Mesenchymal stem cell (in vitro differentiated cells and primary cell): ENCODE measurements around the gene ZNF407.

Experiments
- DNase-seq: peaks from one replicate; pipeline ENCODE4 v3.0.0-alpha.2; 2013
- H2AFZ ChIP-seq: one replicate; pipeline ENCODE4 v1.6.1; 2013; ENCODE audit warnings: low read depth, mild to moderate bottlenecking, control low read depth, inconsistent platforms, low read length, moderate library complexity
- H2AK5ac ChIP-seq: 2 replicates; pipeline ENCODE4 v1.6.1; 2013; ENCODE audit warnings: low read length, moderate library complexity, mild to moderate bottlenecking, inconsistent platforms; ENCODE audit not compliant: severe bottlenecking
- H2BK120ac ChIP-seq: one replicate; pipeline ENCODE4 v1.6.1; 2013; ENCODE audit warnings: low read depth, mild to moderate bottlenecking, inconsistent platforms, low read length, moderate library complexity
- H2BK12ac ChIP-seq, 2 experiments: one replicate each; pipeline ENCODE4 v1.6.1; 2013; ENCODE audit warnings: inconsistent platforms in 2 of 2, low read length in 2 of 2, mild to moderate bottlenecking in 2 of 2, moderate library complexity in 2 of 2, control low read depth in 1 of 2
- H2BK15ac ChIP-seq: one replicate; pipeline ENCODE4 v1.6.1; 2013; ENCODE audit warnings: mild to moderate bottlenecking, low read depth, inconsistent platforms; ENCODE audit not compliant: poor library complexity, severe bottlenecking
- H2BK5ac ChIP-seq: 2 replicates; pipeline ENCODE4 v1.6.1; 2013; ENCODE audit warnings: low read depth, mild to moderate bottlenecking, low read length, control low read depth, inconsistent platforms; ENCODE audit not compliant: poor library complexity, severe bottlenecking
- H3K14ac ChIP-seq, 2 experiments: one replicate each; pipeline ENCODE4 v1.6.1; 2013; ENCODE audit warnings: inconsistent platforms in 2 of 2, low read length in 2 of 2, control low read depth in 1 of 2, mild to moderate bottlenecking in 1 of 2, moderate library complexity in 1 of 2
- H3K18ac ChIP-seq, 2 experiments: one replicate each; pipeline ENCODE4 v1.6.1; 2013; ENCODE audit warnings: inconsistent platforms in 2 of 2, low read length in 2 of 2, control low read depth in 1 of 2, low read depth in 1 of 2, mild to moderate bottlenecking in 1 of 2
- H3K23ac ChIP-seq, 2 experiments: one replicate each; pipeline ENCODE4 v1.6.1; 2013; ENCODE audit warnings: inconsistent platforms in 2 of 2, low read length in 2 of 2, mild to moderate bottlenecking in 2 of 2, moderate library complexity in 2 of 2, control low read depth in 1 of 2
- H3K27ac ChIP-seq: 2 replicates; pipeline ENCODE4 v1.5.1; 2013; ENCODE audit warnings: mild to moderate bottlenecking, moderate library complexity, low read length, control low read depth, inconsistent platforms; ENCODE audit not compliant: poor library complexity, severe bottlenecking
- H3K27me3 ChIP-seq, 2 experiments: 2 replicates each; pipeline versions ENCODE4 v1.6.1 to v1.7.0; 2013; ENCODE audit warnings: low read length in 2 of 2, mild to moderate bottlenecking in 2 of 2, moderate library complexity in 2 of 2, control low read depth in 1 of 2, inconsistent platforms in 1 of 2; ENCODE audit not compliant: control insufficient read depth in 1 of 2, insufficient read depth in 1 of 2
- H3K36me3 ChIP-seq, 2 experiments: 2 replicates each; pipeline versions ENCODE4 v1.6.1 to v1.7.0; 2013; ENCODE audit warnings: low read length in 2 of 2, control low read depth in 1 of 2, inconsistent platforms in 1 of 2, low read depth in 1 of 2, mild to moderate bottlenecking in 1 of 2; ENCODE audit not compliant: insufficient read depth in 2 of 2, control insufficient read depth in 1 of 2
- H3K4ac ChIP-seq, 2 experiments: one replicate each; pipeline ENCODE4 v1.6.1; 2013; ENCODE audit warnings: inconsistent platforms in 2 of 2, low read length in 2 of 2, mild to moderate bottlenecking in 2 of 2, moderate library complexity in 2 of 2, control low read depth in 1 of 2, low read depth in 1 of 2
- H3K4me1 ChIP-seq: 2 replicates; pipeline ENCODE4 v1.6.1; 2013; ENCODE audit warnings: low read depth, low read length, control low read depth; ENCODE audit not compliant: control insufficient read depth, insufficient read depth
- H3K4me2 ChIP-seq: 2 replicates; pipeline ENCODE4 v1.6.1; 2013; ENCODE audit warnings: low read length, mild to moderate bottlenecking, inconsistent platforms; ENCODE audit not compliant: poor library complexity, severe bottlenecking
- H3K4me3 ChIP-seq, 2 experiments: 2 replicates each; pipeline versions ENCODE4 v1.5.1 to v1.7.0; 2013; ENCODE audit warnings: low read length in 2 of 2, mild to moderate bottlenecking in 2 of 2, control low read depth in 1 of 2, low read depth in 1 of 2; ENCODE audit not compliant: insufficient read depth in 1 of 2
- H3K79me1 ChIP-seq: replicated peaks from 2 replicates; pipeline ENCODE4 v1.6.1; 2013; ENCODE audit warnings: mild to moderate bottlenecking, control low read depth, low read length, inconsistent platforms; ENCODE audit not compliant: poor library complexity, severe bottlenecking
- H3K9ac ChIP-seq: 2 replicates; pipeline ENCODE4 v1.7.0; 2013; ENCODE audit warnings: mild to moderate bottlenecking, low read length, moderate library complexity
- H3K9me3 ChIP-seq: 2 replicates; pipeline ENCODE4 v1.7.0; 2013; ENCODE audit warnings: mild to moderate bottlenecking, low read length; ENCODE audit not compliant: control insufficient read depth
- H4K8ac ChIP-seq: one replicate; pipeline ENCODE4 v1.6.1; 2013; ENCODE audit warnings: inconsistent platforms, mild to moderate bottlenecking, low read length, moderate library complexity
- H4K91ac ChIP-seq: one replicate; pipeline ENCODE4 v1.6.1; 2013; ENCODE audit warnings: mild to moderate bottlenecking, low read length, inconsistent platforms
- WGBS: methylation state at CpG from one replicate; pipeline ENCODE4 v1.1.7; 2013; ENCODE audit warnings: mixed read lengths; 5-methylcytosine and 5-hydroxymethylcytosine counted together

The ZNF407 gene

GRCh38 chr18:75113455-75113854 lies 515.8 kb downstream of the ZNF407 start:
- no peak overlapping the region for H4K91ac ChIP-seq
- no peak overlapping the region for H3K9ac ChIP-seq
- no peak overlapping the region for H3K27ac ChIP-seq
- H3K18ac ChIP-seq, result no peak overlapping the region
- no peak overlapping the region for H2BK12ac ChIP-seq
- no peaks in the 10 kb centered on the region for H3K9me3 ChIP-seq
- H3K23ac ChIP-seq, result no peak overlapping the region
- H3K4me1 ChIP-seq, result peaks cover 2% of the 10 kb centered on the region
- H3K36me3 ChIP-seq, result no peaks in the 10 kb centered on the region
- H2BK120ac ChIP-seq, result no peak overlapping the region
- H2BK15ac ChIP-seq, result no peak overlapping the region
- no peak for DNase-seq
- H3K4me2 ChIP-seq, result no peak overlapping the region
- no peak overlapping the region for H2BK5ac ChIP-seq
- no peak overlapping the region for H2AK5ac ChIP-seq
- peaks cover 4 to 12% of the 10 kb centered on the region in 2 experiments for H3K27me3 ChIP-seq
- WGBS, result 86% methylated on average over 5 of the region's 5 CpGs
- no peak overlapping the region for H3K4me3 ChIP-seq
- no peak overlapping the region for H3K4ac ChIP-seq
- no peaks in the 10 kb centered on the region for H3K79me1 ChIP-seq
- H2AFZ ChIP-seq, result no peak overlapping the region
- no peak overlapping the region for H4K8ac ChIP-seq
- no peak overlapping the region for H3K14ac ChIP-seq

GRCh38 chr18:75114231-75114764 lies 516.6 kb downstream of the ZNF407 start:
- no peaks in the 10 kb centered on the region for H3K36me3 ChIP-seq
- no peak overlapping the region for H3K9ac ChIP-seq
- H2AFZ ChIP-seq, result no peak overlapping the region
- no peak overlapping the region for H2BK120ac ChIP-seq
- no peak overlapping the region for H2AK5ac ChIP-seq
- no peak overlapping the region for H4K91ac ChIP-seq
- no peak overlapping the region for H2BK5ac ChIP-seq
- no peak for DNase-seq
- H3K9me3 ChIP-seq, result no peaks in the 10 kb centered on the region
- peaks cover 4 to 10% of the 10 kb centered on the region in 2 experiments for H3K27me3 ChIP-seq
- H3K4me3 ChIP-seq, result no peak overlapping the region
- no peak overlapping the region for H3K23ac ChIP-seq
- no peaks in the 10 kb centered on the region for H3K79me1 ChIP-seq
- 85% methylated on average over 5 of the region's 6 CpGs for WGBS
- peaks cover 2% of the 10 kb centered on the region for H3K4me1 ChIP-seq
- no peak overlapping the region for H2BK12ac ChIP-seq
- no peak overlapping the region for H3K4ac ChIP-seq
- no peak overlapping the region for H2BK15ac ChIP-seq
- no peak overlapping the region for H3K18ac ChIP-seq
- no peak overlapping the region for H3K14ac ChIP-seq
- H3K27ac ChIP-seq, result no peak overlapping the region
- no peak overlapping the region for H4K8ac ChIP-seq
- H3K4me2 ChIP-seq, result no peak overlapping the region
